Ovary (tissue), 9 donors: ENCODE data around the gene SVOP. TPM values are rescaled to one million over a fixed set of nuclear protein-coding genes. Genes with fewer than 3 reads are reported as not detected.

Experiments
- DNase-seq, 5 donors: peaks; one replicate each; pipeline ENCODE4 v3.0.0-alpha.2; 2019 to 2020
- H3K27ac ChIP-seq, 2 donors: fragments of 200-600 bp; one replicate each; pipeline versions ENCODE4 v1.5.1 to v1.8.0; 2019 to 2022
- H3K27me3 ChIP-seq: fragments of 200-600 bp; one replicate; pipeline ENCODE4 v1.8.0; 2022
- H3K36me3 ChIP-seq: fragments of 200-600 bp; sonication (generic); one replicate; pipeline ENCODE4 v1.5.1; 2019
- H3K4me1 ChIP-seq: one replicate; pipeline ENCODE4 v1.8.1; 2013; ENCODE audit warnings: mild to moderate bottlenecking, moderate library complexity; ENCODE audit not compliant: insufficient read depth
- H3K4me3 ChIP-seq: fragments of 200-600 bp; sonication (generic); one replicate; pipeline ENCODE4 v1.5.1; 2017
- H3K9me3 ChIP-seq, 2 donors: fragments of 200-600 bp in 1 of 2; sonication (generic) in 1 of 2; one replicate each; pipeline versions ENCODE4 v1.5.1 to v1.8.1; 2013 to 2019; ENCODE audit warnings: mild to moderate bottlenecking in 1 of 2, moderate library complexity in 1 of 2
- CTCF ChIP-seq, 3 donors: fragments of 450-650 bp in 2 of 3; fragments of 200-600 bp in 1 of 3; IDR thresholded peaks; one replicate each; pipeline versions ENCODE4 v1.5.1 to v1.8.0; 2016 to 2022; ENCODE audit warnings: antibody characterized with exemption in 3 of 3, mild to moderate bottlenecking in 1 of 3
- EP300 ChIP-seq: sonication (generic); formaldehyde crosslinking; IDR thresholded peaks from one replicate; pipeline ENCODE4 v1.6.1; 2017; ENCODE audit warnings: antibody characterized with exemption
- POLR2A ChIP-seq: fragments of 450-650 bp; IDR thresholded peaks from one replicate; pipeline ENCODE4 v1.6.1; 2017; ENCODE audit warnings: antibody characterized with exemption, mild to moderate bottlenecking, moderate library complexity
- WGBS, 3 donors: extraction: QIAGEN DNeasy Blood & Tissue Kit in 1 of 3; methylation state at CpG; one replicate each; pipeline versions ENCODE4 v1.1.5 to v1.1.7; 2013 to 2017; 5-methylcytosine and 5-hydroxymethylcytosine counted together
- intact Hi-C, 4 donors: fragments of 100-400 bp; cut with DNase I; formaldehyde crosslinking; loops; one replicate each; pipeline versions ENCODE4 v1.11.0 to v1.15.1; 2022 to 2023
- polyA plus RNA-seq, 2 donors: library from polyadenylated mRNA; stranded (reverse); fragments of 200-250 nt in 1 of 2; fragments of 350-450 nt in 1 of 2; fragmentation: Illumina TruSeq in 1 of 2; extraction: RNeasy Lipid Tissue Mini Kit (QIAGEN cat#74804) in 1 of 2; gene quantifications; one replicate each; pipeline ENCODE4 v1.2.3, GENCODE V29; 2013 to 2014
- total RNA-seq, 7 donors: library from RNA; depleted of rRNA in 2 of 7; stranded (reverse); fragments of >200 nt in 2 of 7; fragmentation: NEBNext Ultra II Directional in 3 of 7; extraction: Animal tissue kit (Norgen Biotek cat#: 25700) in 3 of 7; gene quantifications; one replicate each; pipeline versions ENCODE4 v1.1.0 to v1.2.4, GENCODE V29; 2016 to 2023
- donor health status: DM: no; HTN: no; CAD: no; lungs with moderate emphysema.
- donor health status: DM: no; HTN: no; CAD: no.
- donor health status: Bipolar disorder and iron deficiency.
- donor health status: DM: yes; HTN: yes; CAD: no.
- donor health status: DM: no; HTN: no; CAD: no.
- donor health status: DM: yes; HTN: yes; CAD: no.

The SVOP gene
- total and polyA plus RNA-seq, 9 donors = not detected

GRCh38 chr12:108905725-108906124 is 115.1 kb downstream of the SVOP start:
- WGBS, 3 donors = 71 to 88% (median 80%) methylated on average over 5 of the region's 5 CpGs

GRCh38 chr12:108899145-108899544 is 121.7 kb downstream of the SVOP start:
- Histone ChIP-seq H3K27ac (no peak overlapping the region), H3K9me3 (no peaks in the 10 kb centered on the region), H3K36me3 (no peaks in the 10 kb centered on the region), H3K4me1 (no peaks in the 10 kb centered on the region), H3K4me3 (no peak overlapping the region), H3K27me3 (no peaks in the 10 kb centered on the region)
- intact Hi-C loops = no loop called here
- TF ChIP-seq POLR2A = no peak
- TF ChIP-seq CTCF (IDR thresholded peaks at IDR 0.05) = no peak
- TF ChIP-seq EP300 = no peak
- no peak for DNase-seq
- WGBS, 3 donors = 76 to 91% (median 76%) methylated on average over 5 of the region's 5 CpGs

More at GRCh38 chr12:108905725-108906124, 115.1 kb downstream of the SVOP start:
- Histone ChIP-seq H3K4me3 (no peak overlapping the region), H3K27ac (no peak overlapping the region), H3K4me1 (no peaks in the 10 kb centered on the region), H3K36me3 (no peaks in the 10 kb centered on the region), H3K9me3 (no peaks in the 10 kb centered on the region), H3K27me3 (no peaks in the 10 kb centered on the region)
- intact Hi-C loops = no loop called here
- no peak for DNase-seq
- TF ChIP-seq POLR2A (no peak), CTCF (IDR thresholded peaks at IDR 0.05) (no peak), EP300 (no peak)

GRCh38 chr12:108896817-108897216 is 124.1 kb downstream of the SVOP start:
- no peaks in the 10 kb centered on the region for H3K27me3 ChIP-seq
- WGBS, 3 donors = 71 to 79% (median 78%) methylated on average over 4 of the region's 4 CpGs
- H3K9me3 ChIP-seq = no peaks in the 10 kb centered on the region
- no peaks in the 10 kb centered on the region for H3K36me3 ChIP-seq
- H3K4me3 ChIP-seq = no peak overlapping the region
- H3K27ac ChIP-seq = no peak overlapping the region
- no peaks in the 10 kb centered on the region for H3K4me1 ChIP-seq
- intact Hi-C loops = no loop called here
- TF ChIP-seq EP300 (no peak), POLR2A (no peak), CTCF (IDR thresholded peaks at IDR 0.05) (no peak)
- no peak for DNase-seq

GRCh38 chr12:108896336-108896735 is 124.5 kb downstream of the SVOP start:
- Histone ChIP-seq H3K4me1 (no peaks in the 10 kb centered on the region), H3K36me3 (no peaks in the 10 kb centered on the region), H3K4me3 (no peak overlapping the region), H3K27me3 (no peaks in the 10 kb centered on the region), H3K27ac (no peak overlapping the region), H3K9me3 (no peaks in the 10 kb centered on the region)
- no peak for DNase-seq
- WGBS, 3 donors = 47 to 54% (median 54%) methylated on average over 8 of the region's 8 CpGs
- TF ChIP-seq EP300 (no peak), CTCF (IDR thresholded peaks at IDR 0.05) (no peak), POLR2A (no peak)
- intact Hi-C loops = no loop called here
